CD4-positive, alpha-beta T cell (primary cell): ENCODE results near the gene TTC28. TPM values are rescaled to one million over a fixed set of nuclear protein-coding genes. Genes with fewer than 3 reads are reported as not detected.

Experiments
- ATAC-seq: fragments of 200-7000 bp; cut with Tn5 transposase; one replicate; pipeline ENCODE4 v1.10.0; 2022; ENCODE audit warnings: mild to moderate bottlenecking; ENCODE audit not compliant: poor library complexity
- CTCF ChIA-PET: fragments of 350-600 bp; sonication (Branson Sonifier 250); formaldehyde crosslinking; loops from one replicate; lab custom pipeline; 2021; ENCODE audit warnings: antibody characterized with exemption, inconsistent platforms; lab: Charles Lee
- POLR2A ChIA-PET: fragments of 350-600 bp; sonication (Branson Sonifier 250); formaldehyde crosslinking; loops from one replicate; lab custom pipeline; 2021; ENCODE audit warnings: antibody characterized with exemption, inconsistent platforms; lab: Charles Lee
- DNase-seq, 14 experiments: peaks; one replicate each; pipeline ENCODE4 v3.0.0-alpha.2; 2013 to 2020; ENCODE audit warnings: mixed read lengths in 2 of 14
- H3K27ac ChIP-seq, 2 donors: one replicate each; pipeline versions ENCODE4 v1.5.1 to v1.7.0; 2013; ENCODE audit warnings: low read length in 2 of 2, low read depth in 1 of 2, mild to moderate bottlenecking in 1 of 2
- H3K27me3 ChIP-seq, 2 experiments: 1 replicate in 1 of 2; 2 replicates in 1 of 2; pipeline versions ENCODE4 v1.6.1 to v1.7.0; 2013; ENCODE audit warnings: low read length in 2 of 2, control low read depth in 1 of 2, mild to moderate bottlenecking in 1 of 2, moderate library complexity in 1 of 2; ENCODE audit not compliant: insufficient read depth in 2 of 2, control insufficient read depth in 1 of 2
- H3K36me3 ChIP-seq: one replicate; pipeline ENCODE4 v1.6.1; 2013; ENCODE audit warnings: low read length, control low read depth; ENCODE audit not compliant: insufficient read depth
- H3K4me1 ChIP-seq: one replicate; pipeline ENCODE4 v1.6.1; 2013; ENCODE audit warnings: low read length, control low read depth; ENCODE audit not compliant: insufficient read depth
- H3K4me3 ChIP-seq: one replicate; pipeline ENCODE4 v1.5.1; 2013; ENCODE audit warnings: mild to moderate bottlenecking, low read length, moderate library complexity
- H3K9me3 ChIP-seq, 2 experiments: 1 replicate in 1 of 2; 2 replicates in 1 of 2; pipeline versions ENCODE4 v1.6.1 to v1.7.0; 2013; ENCODE audit warnings: low read length in 2 of 2, mild to moderate bottlenecking in 2 of 2, control low read depth in 1 of 2, moderate library complexity in 1 of 2; ENCODE audit not compliant: control insufficient read depth in 1 of 2, insufficient read depth in 1 of 2
- H3K27ac Mint-ChIP-seq: one replicate; pipeline ENCODE4 v1.8.0; 2020; ENCODE audit warnings: mixed read lengths
- H3K27me3 Mint-ChIP-seq: one replicate; pipeline ENCODE4 v1.8.0; 2021; ENCODE audit warnings: mixed read lengths
- H3K36me3 Mint-ChIP-seq: one replicate; pipeline ENCODE4 v1.8.0; 2021; ENCODE audit warnings: low read depth, mixed read lengths
- H3K4me1 Mint-ChIP-seq: one replicate; pipeline ENCODE4 v1.8.0; 2021; ENCODE audit warnings: low read depth, mixed read lengths
- H3K4me3 Mint-ChIP-seq: one replicate; pipeline ENCODE4 v1.8.0; 2020; ENCODE audit warnings: mild to moderate bottlenecking, mixed read lengths
- H3K9me3 Mint-ChIP-seq: one replicate; pipeline ENCODE4 v1.8.0; 2020; ENCODE audit warnings: mixed read lengths
- CTCF ChIP-seq: fragments of 200-600 bp; IDR thresholded peaks from one replicate; pipeline ENCODE4 v1.8.0; 2022; ENCODE audit warnings: antibody characterized with exemption, mild to moderate bottlenecking
- intact Hi-C, 2 experiments: fragments of 100-400 bp; cut with DNase I in 1 of 2; cut with micrococcal nuclease in 1 of 2; formaldehyde crosslinking; loops; one replicate each; pipeline versions ENCODE4 v1.15.1 to v1.9.0; 2023 to 2025; cut with DNase I, micrococcal nuclease
- total RNA-seq, 174 experiments: library from RNA in 2 of 174; stranded (reverse) in 2 of 174; gene quantifications; one replicate each; pipeline ENCODE4 v1.2.3 and lab custom pipeline; 2021 to 2026

TTC28 gene
- total RNA-seq, 2 experiments from 2014 or later: 4.6 to 5.7 TPM

DNA sequence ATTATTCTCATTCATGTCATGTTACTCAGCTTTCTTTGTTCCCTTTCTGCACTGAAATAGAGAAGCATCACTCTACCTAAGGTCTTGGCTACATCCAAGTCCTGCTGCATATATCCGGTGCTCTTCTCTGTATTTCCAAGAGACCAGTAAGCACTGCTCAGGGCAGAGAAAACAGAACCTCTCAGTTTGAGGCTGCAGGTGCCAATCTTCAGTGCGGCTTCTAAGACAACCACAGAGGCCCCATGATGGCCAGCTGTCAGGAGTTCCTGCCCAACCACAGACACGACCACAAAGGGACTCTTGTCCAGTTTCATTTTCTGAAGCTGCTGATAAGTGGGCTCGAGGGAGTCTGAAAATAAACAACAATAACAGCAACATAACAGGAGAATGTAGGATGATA is 382.1 kb downstream of the TTC28 start:
- H3K9me3 Mint-ChIP-seq: no peaks in the 10 kb centered on the region
- intact Hi-C loops: no loop called here
- H3K36me3 ChIP-seq: no peaks in the 10 kb centered on the region
- TF ChIP-seq CTCF: no peak
- ChIA-PET CTCF (interaction anchor here (1.8 kb wide), 1 partner anchor 15 kb away, joined by 5 read pairs; no protein-coding TSS in a partner anchor), POLR2A (no interaction called here)
- no peak overlapping the region for H3K27ac ChIP-seq
- H3K27me3 Mint-ChIP-seq: no peaks in the 10 kb centered on the region
- DNase-seq (no peak), ATAC-seq (no peak)
- H3K27ac Mint-ChIP-seq: no peak overlapping the region
- no peak overlapping the region for H3K4me3 Mint-ChIP-seq
- no peaks in the 10 kb centered on the region for H3K4me1 ChIP-seq
- H3K9me3 ChIP-seq: no peaks in the 10 kb centered on the region
- no peaks in the 10 kb centered on the region for H3K4me1 Mint-ChIP-seq
- no peak overlapping the region for H3K4me3 ChIP-seq
- H3K27me3 ChIP-seq: no peaks in the 10 kb centered on the region
- H3K36me3 Mint-ChIP-seq: no peaks in the 10 kb centered on the region

DNA sequence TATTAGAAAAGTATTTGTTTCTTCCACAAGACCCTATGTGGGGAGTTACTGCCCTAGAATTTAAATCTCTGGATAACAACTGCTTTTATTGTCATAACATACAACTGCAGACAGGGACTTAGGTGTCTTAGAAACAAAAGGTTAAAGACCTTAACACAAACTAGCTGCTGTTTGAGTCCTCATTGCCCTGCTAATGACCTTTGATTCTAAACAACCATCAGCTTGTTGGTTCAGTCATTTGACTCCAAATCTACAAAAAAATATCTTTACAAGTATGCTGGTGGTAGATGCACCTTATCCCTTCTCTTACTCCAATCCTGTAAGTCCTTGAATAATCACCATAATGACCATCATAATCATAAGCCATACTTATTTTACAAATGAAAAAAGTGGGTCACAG is 383.2 kb downstream of the TTC28 start:
- Histone ChIP-seq H3K27me3 (no peaks in the 10 kb centered on the region), H3K9me3 (no peaks in the 10 kb centered on the region), H3K4me1 (no peaks in the 10 kb centered on the region), H3K4me3 (no peak overlapping the region), H3K36me3 (no peaks in the 10 kb centered on the region), H3K27ac (no peak overlapping the region)
- Mint-ChIP-seq H3K9me3 (no peaks in the 10 kb centered on the region), H3K4me1 (no peaks in the 10 kb centered on the region), H3K36me3 (no peaks in the 10 kb centered on the region), H3K27me3 (no peaks in the 10 kb centered on the region), H3K27ac (no peak overlapping the region), H3K4me3 (no peak overlapping the region)
- ChIA-PET CTCF (interaction anchor here (1.8 kb wide), 1 partner anchor 14 kb away, joined by 5 read pairs; no protein-coding TSS in a partner anchor), POLR2A (no interaction called here)
- DNase-seq (no peak), ATAC-seq (no peak)
- intact Hi-C loops: no loop called here
- TF ChIP-seq CTCF: no peak

DNA sequence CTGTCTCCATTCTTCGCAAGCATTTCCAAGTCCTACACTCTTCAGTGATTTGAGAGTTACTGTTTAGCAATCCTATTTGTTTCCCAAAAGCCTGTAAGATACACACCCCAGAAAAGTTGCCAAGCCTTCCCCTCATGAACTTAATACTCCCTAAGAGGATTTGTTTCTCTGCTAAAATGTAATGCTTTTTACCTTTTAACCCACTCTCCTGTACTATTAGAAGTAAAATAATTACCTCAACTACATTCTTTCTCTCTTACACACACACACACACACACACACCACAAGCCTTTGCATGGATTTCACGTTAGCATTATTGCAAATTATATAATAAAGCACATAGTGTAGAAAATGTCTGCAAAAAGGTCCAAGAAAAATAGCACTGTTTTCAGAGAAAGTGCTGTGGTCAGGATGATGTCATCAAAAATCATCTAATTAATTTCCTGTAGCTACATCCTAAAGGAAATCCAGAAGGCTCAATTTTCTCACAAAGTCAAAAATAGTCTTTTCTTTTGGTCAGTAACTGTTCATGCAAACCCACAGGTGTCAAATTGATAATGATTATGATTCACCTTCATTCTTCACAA is 396.5 kb downstream of the TTC28 start:
- ATAC-seq: no peak
- Mint-ChIP-seq H3K9me3 (no peaks in the 10 kb centered on the region), H3K4me3 (no peak overlapping the region), H3K27ac (no peak overlapping the region), H3K27me3 (no peaks in the 10 kb centered on the region), H3K36me3 (no peaks in the 10 kb centered on the region), H3K4me1 (no peaks in the 10 kb centered on the region)
- intact Hi-C loops: no loop called here
- Histone ChIP-seq H3K4me1 (no peaks in the 10 kb centered on the region), H3K4me3 (no peak overlapping the region), H3K27ac (no peak overlapping the region), H3K36me3 (no peaks in the 10 kb centered on the region), H3K9me3 (no peaks in the 10 kb centered on the region), H3K27me3 (no peaks in the 10 kb centered on the region)
- DNase-seq: no peak
- CTCF ChIA-PET: interaction anchor here (1.7 kb wide), 1 partner anchor 14 kb away, joined by 5 read pairs; no protein-coding TSS in a partner anchor
- POLR2A ChIA-PET: interaction anchor here (0.7 kb wide), 1 partner anchor 186 kb away, joined by 3 read pairs; no protein-coding TSS in a partner anchor
- TF ChIP-seq CTCF: no peak
